HL-60 (cell line): ENCODE results near the gene BCL2L12.

Experiments
- POLR2AphosphoS5 ChIP-seq: IDR thresholded peaks from 2 replicates; pipeline ENCODE4 v1.6.1; 2012; ENCODE audit warnings: low read depth
- TF ChIP-seq, protein P1 (sequence below): IDR thresholded peaks from one replicate; pipeline ENCODE4 v1.5.1; 2011; ENCODE audit warnings: low read length, control low read depth, inconsistent platforms; ENCODE audit not compliant: insufficient read depth

DNA sequence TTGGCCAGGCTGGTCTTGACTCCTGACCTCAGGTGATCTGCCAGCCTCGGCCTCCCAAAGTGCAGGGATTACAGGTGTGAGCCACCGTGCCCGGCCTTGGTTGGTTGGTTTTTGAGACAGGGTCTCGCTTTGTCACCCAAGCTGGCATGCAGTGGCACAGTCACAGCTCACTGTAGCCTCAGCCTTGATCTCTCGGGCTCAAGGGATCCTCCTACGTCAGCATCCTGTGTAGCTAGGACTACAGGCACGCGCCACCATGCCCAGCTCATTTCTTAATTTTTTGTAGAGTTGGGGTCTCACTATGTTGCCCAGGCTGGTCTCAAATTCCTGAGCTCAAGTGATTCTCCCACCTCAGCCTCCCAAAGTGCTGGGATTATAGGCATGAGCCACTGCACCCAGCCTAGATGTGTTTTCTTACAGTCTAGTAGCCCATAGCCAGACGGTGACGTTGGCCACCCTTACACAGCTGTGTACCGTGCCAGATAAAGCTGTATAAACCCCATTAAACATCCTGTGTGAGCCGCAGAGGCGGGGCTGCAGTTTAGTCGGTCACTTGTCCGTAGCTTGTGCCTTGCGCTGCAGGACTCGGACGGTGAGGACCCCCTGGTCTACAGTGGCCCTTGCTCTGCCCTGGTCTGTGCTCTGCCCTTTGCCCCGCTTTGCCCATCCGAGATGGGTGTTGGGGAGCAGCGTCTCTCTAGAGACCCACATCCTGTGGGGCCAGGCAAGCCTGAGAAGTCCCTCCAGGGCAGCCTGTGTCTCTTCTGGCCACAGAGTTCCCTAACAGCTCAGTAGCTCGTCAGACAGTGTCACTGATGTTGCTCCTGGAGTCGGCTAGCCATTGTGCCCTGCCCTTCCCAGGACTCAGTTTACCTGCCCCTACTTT is 9.9 kb upstream of the BCL2L12 start:
- TF ChIP-seq, protein P1, sequence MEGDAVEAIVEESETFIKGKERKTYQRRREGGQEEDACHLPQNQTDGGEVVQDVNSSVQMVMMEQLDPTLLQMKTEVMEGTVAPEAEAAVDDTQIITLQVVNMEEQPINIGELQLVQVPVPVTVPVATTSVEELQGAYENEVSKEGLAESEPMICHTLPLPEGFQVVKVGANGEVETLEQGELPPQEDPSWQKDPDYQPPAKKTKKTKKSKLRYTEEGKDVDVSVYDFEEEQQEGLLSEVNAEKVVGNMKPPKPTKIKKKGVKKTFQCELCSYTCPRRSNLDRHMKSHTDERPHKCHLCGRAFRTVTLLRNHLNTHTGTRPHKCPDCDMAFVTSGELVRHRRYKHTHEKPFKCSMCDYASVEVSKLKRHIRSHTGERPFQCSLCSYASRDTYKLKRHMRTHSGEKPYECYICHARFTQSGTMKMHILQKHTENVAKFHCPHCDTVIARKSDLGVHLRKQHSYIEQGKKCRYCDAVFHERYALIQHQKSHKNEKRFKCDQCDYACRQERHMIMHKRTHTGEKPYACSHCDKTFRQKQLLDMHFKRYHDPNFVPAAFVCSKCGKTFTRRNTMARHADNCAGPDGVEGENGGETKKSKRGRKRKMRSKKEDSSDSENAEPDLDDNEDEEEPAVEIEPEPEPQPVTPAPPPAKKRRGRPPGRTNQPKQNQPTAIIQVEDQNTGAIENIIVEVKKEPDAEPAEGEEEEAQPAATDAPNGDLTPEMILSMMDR, result no peak
- TF ChIP-seq POLR2AphosphoS5, result no peak
